ENCODE measurements around the gene SEPHS1. TPM values are rescaled to one million over a fixed set of nuclear protein-coding genes. Genes with fewer than 3 reads are reported as not detected.

SEPHS1 gene
- total and polyA plus RNA-seq, 2 donors from 2014 or later = 48.8 to 53.5 TPM

GRCh38 chr10:13396369-13396768 is 48.3 kb upstream of the SEPHS1 start:
- H3K9me3 ChIP-seq (ENCODE audit: control insufficient read depth in 2 of 3, insufficient read depth in 1 of 3, low read length in 3 of 3) = no peaks in the 10 kb centered on the region
- no peak overlapping the region for H3K9ac ChIP-seq (ENCODE audit: low read length in 3 of 3)
- H3K27me3 ChIP-seq (ENCODE audit: control insufficient read depth, insufficient read depth, low read length) = no peaks in the 10 kb centered on the region
- no peaks in the 10 kb centered on the region for H3K36me3 ChIP-seq (ENCODE audit: control insufficient read depth in 2 of 3, insufficient read depth in 3 of 3, low read length in 3 of 3)
- DNase-seq (no peak), FAIRE-seq (no peak)
- no peak overlapping the region for H3K4me3 ChIP-seq (ENCODE audit: low read length in 3 of 3)
- H3K27ac ChIP-seq (ENCODE audit: low read depth in 2 of 2, low read length in 2 of 2) = no peak overlapping the region
- intact Hi-C loops (cut with DNase I) = no loop called here
- no peaks in the 10 kb centered on the region for H3K4me1 ChIP-seq (ENCODE audit: control insufficient read depth in 2 of 3, insufficient read depth in 2 of 3, low read depth in 1 of 3, low read length in 3 of 3)
- TF ChIP-seq, protein P1, sequence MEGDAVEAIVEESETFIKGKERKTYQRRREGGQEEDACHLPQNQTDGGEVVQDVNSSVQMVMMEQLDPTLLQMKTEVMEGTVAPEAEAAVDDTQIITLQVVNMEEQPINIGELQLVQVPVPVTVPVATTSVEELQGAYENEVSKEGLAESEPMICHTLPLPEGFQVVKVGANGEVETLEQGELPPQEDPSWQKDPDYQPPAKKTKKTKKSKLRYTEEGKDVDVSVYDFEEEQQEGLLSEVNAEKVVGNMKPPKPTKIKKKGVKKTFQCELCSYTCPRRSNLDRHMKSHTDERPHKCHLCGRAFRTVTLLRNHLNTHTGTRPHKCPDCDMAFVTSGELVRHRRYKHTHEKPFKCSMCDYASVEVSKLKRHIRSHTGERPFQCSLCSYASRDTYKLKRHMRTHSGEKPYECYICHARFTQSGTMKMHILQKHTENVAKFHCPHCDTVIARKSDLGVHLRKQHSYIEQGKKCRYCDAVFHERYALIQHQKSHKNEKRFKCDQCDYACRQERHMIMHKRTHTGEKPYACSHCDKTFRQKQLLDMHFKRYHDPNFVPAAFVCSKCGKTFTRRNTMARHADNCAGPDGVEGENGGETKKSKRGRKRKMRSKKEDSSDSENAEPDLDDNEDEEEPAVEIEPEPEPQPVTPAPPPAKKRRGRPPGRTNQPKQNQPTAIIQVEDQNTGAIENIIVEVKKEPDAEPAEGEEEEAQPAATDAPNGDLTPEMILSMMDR (IDR thresholded peaks at IDR 0.05; ENCODE audit: borderline replicate concordance, extremely low read depth, insufficient read depth) = no peak

DNA sequence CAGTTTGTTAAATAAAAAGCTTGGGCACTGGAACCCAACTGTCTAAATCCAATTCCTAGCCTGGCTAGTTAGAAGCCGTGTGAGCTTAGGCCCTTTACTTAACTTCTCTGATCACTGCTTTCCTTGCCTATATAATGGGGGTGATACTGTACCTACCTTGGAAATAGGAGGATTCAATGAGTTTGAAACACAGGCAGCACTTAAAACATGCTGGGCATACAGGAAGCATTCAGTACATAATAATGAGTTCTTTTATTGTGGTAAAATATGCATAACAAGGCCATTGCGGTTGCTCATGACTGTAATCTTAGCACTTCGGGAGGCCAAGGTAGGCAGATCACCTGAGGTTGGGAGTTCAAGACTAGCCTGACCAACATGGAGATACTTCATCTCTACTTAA is 47.4 kb upstream of the SEPHS1 start:
- H3K4me1 ChIP-seq (ENCODE audit: control insufficient read depth in 2 of 3, insufficient read depth in 2 of 3, low read depth in 1 of 3, low read length in 3 of 3) = no peaks in the 10 kb centered on the region
- H3K9me3 ChIP-seq (ENCODE audit: control insufficient read depth in 2 of 3, insufficient read depth in 1 of 3, low read length in 3 of 3) = no peaks in the 10 kb centered on the region
- no peak overlapping the region for H3K4me3 ChIP-seq (ENCODE audit: low read length in 3 of 3)
- no peaks in the 10 kb centered on the region for H3K27me3 ChIP-seq (ENCODE audit: control insufficient read depth, insufficient read depth, low read length)
- H3K27ac ChIP-seq (ENCODE audit: low read depth in 2 of 2, low read length in 2 of 2) = no peak overlapping the region
- DNase-seq (no peak), FAIRE-seq (no peak)
- no peaks in the 10 kb centered on the region for H3K36me3 ChIP-seq (ENCODE audit: control insufficient read depth in 2 of 3, insufficient read depth in 3 of 3, low read length in 3 of 3)
- intact Hi-C loops (cut with DNase I) = no loop called here
- H3K9ac ChIP-seq (ENCODE audit: low read length in 3 of 3) = no peak overlapping the region
- TF ChIP-seq, protein P1 (IDR thresholded peaks at IDR 0.05; ENCODE audit: borderline replicate concordance, extremely low read depth, insufficient read depth) = no peak

DNA sequence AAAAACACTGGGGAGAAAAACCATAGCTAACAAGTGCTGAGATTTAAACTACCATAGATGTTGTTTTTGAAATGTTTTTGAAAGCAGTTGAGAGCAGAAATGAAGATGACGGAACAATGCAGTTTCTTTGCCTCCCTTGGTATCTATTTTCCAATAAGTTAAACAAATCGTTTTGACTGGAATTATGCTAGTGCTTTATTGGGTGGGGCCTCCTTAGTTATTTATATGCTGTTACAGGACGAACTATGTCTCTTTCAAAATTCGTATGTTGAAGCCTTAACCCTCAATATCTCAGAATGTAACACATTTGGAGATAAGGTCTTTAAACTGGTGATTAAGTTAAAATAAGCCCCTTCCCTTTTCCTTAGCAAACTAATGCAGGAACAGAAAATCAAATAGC is 45.5 kb upstream of the SEPHS1 start:
- Histone ChIP-seq H3K9me3 (ENCODE audit: control insufficient read depth in 2 of 3, insufficient read depth in 1 of 3, low read length in 3 of 3) (no peaks in the 10 kb centered on the region), H3K27me3 (ENCODE audit: control insufficient read depth, insufficient read depth, low read length) (no peaks in the 10 kb centered on the region), H3K9ac (ENCODE audit: low read length in 3 of 3) (no peak overlapping the region), H3K4me1 (ENCODE audit: control insufficient read depth in 2 of 3, insufficient read depth in 2 of 3, low read depth in 1 of 3, low read length in 3 of 3) (peaks cover 0 to 3% (median 0%) of the 10 kb centered on the region in 3 donors), H3K27ac (ENCODE audit: low read depth in 2 of 2, low read length in 2 of 2) (no peak overlapping the region), H3K36me3 (ENCODE audit: control insufficient read depth in 2 of 3, insufficient read depth in 3 of 3, low read length in 3 of 3) (no peaks in the 10 kb centered on the region), H3K4me3 (ENCODE audit: low read length in 3 of 3) (no peak overlapping the region)
- FAIRE-seq = no peak
- DNase-seq = no peak
- intact Hi-C loops (cut with DNase I) = no loop called here
- TF ChIP-seq, protein P1 (IDR thresholded peaks at IDR 0.05; ENCODE audit: borderline replicate concordance, extremely low read depth, insufficient read depth) = no peak

- no peaks in the 10 kb centered on the region for H3K9me3 ChIP-seq (ENCODE audit: control insufficient read depth in 2 of 3, insufficient read depth in 1 of 3, low read length in 3 of 3)
- no peaks in the 10 kb centered on the region for H3K27me3 ChIP-seq (ENCODE audit: control insufficient read depth, insufficient read depth, low read length)
- TF ChIP-seq, protein P1 (IDR thresholded peaks at IDR 0.05; ENCODE audit: borderline replicate concordance, extremely low read depth, insufficient read depth) = no peak
- H3K4me3 ChIP-seq (ENCODE audit: low read length in 3 of 3) = no peak overlapping the region
- H3K27ac ChIP-seq (ENCODE audit: low read depth in 2 of 2, low read length in 2 of 2) = no peak overlapping the region
- H3K4me1 ChIP-seq (ENCODE audit: control insufficient read depth in 2 of 3, insufficient read depth in 2 of 3, low read depth in 1 of 3, low read length in 3 of 3) = peaks cover 0 to 3% (median 0%) of the 10 kb centered on the region in 3 donors
- H3K9ac ChIP-seq (ENCODE audit: low read length in 3 of 3) = no peak overlapping the region
- H3K36me3 ChIP-seq (ENCODE audit: control insufficient read depth in 2 of 3, insufficient read depth in 3 of 3, low read length in 3 of 3) = no peaks in the 10 kb centered on the region
- intact Hi-C loops (cut with DNase I) = no loop called here
- DNase-seq (no peak), FAIRE-seq (no peak)
These were observed 44.6 kb upstream of the SEPHS1 start for GRCh38 chr10:13392701-13393100.
